ENCODE data around the gene RPGR. TPM values are rescaled to one million over a fixed set of nuclear protein-coding genes. Genes with fewer than 3 reads are reported as not detected.

The RPGR gene
- total and polyA plus RNA-seq, 3 donors from 2014 or later = 8.0 to 25.6 (median 21.0) TPM

GRCh38 chrX:38220024-38220414, 107.3 kb downstream of the RPGR start:
- Histone ChIP-seq H3K4me3 (peak overlapping the region; percentile 45 to 58), H3K27ac (no peak overlapping the region), H3K27me3 (no peaks in the 10 kb centered on the region), H3K9me3 (no peaks in the 10 kb centered on the region), H3K4me1 (no peaks in the 10 kb centered on the region), H3K36me3 (ENCODE audit: low read depth, missing control alignments) (no peaks in the 10 kb centered on the region)
- intact Hi-C loops (cut with DNase I; ENCODE audit: low total_unique reads) = no loop called here
- DNase-seq = peak; percentile 26
- WGBS, 2 donors = 0 to 2% methylated on average over 4 to 14 of the region's 14 CpGs
- peak in 1 of 3 experiments; percentile 11 for TF ChIP-seq CTCF (IDR thresholded peaks at IDR 0.05)
- TF ChIP-seq POLR2A (IDR thresholded peaks at IDR 0.05) = no peak

Small RNA genes lying within 50 kb of the gene (small RNA-seq; reads per million reads assigned to genes)
- 0 reads per million in 2 donors for gene RF00322

Other genes starting within 250 kb of the RPGR start
- 10 to 100 TPM in 1 of 2 donors, 1 to 10 TPM in 1; 5.1 to 11.3 TPM for gene SRPX, start 106.6 kb downstream of the RPGR start, total RNA-seq
- gene SRPX, start 106.6 kb downstream of the RPGR start, polyA plus RNA-seq (ENCODE audit: insufficient read depth, low read depth, low replicate concordance) = 31.2 TPM
- under 1 TPM; 0.39 to 0.68 TPM for gene OTC, start 25.1 kb upstream of the RPGR start, total RNA-seq
- 0.55 TPM for gene OTC, start 25.1 kb upstream of the RPGR start, polyA plus RNA-seq (ENCODE audit: insufficient read depth, low read depth, low replicate concordance)
- gene TSPAN7, start 234.0 kb upstream of the RPGR start, total RNA-seq = 1 to 10 TPM; 5.7 to 6.4 TPM
- gene TSPAN7, start 234.0 kb upstream of the RPGR start, polyA plus RNA-seq (ENCODE audit: insufficient read depth, low read depth, low replicate concordance) = 21.5 TPM

Measured in testis (tissue), 3 donors.